K562 (cell line): ENCODE results near the gene PDE1A.

Source experiments
- CBX5 ChIP-seq: IDR thresholded peaks from 2 replicates; pipeline ENCODE4 v1.6.1; 2014; ENCODE audit warnings: low read depth, borderline replicate concordance
- NRF1 ChIP-seq, 2 experiments: fragments of 450-650 bp; IDR thresholded peaks in 1 of 2; conservative IDR thresholded peaks in 1 of 2; 2 replicates each; pipeline ENCODE4 v1.6.1; 2014; ENCODE audit warnings: mild to moderate bottlenecking in 2 of 2
- SIN3B ChIP-seq: fragments of 450-650 bp; IDR thresholded peaks from 2 replicates; pipeline ENCODE4 v1.6.1; 2017; ENCODE audit warnings: low read depth, mild to moderate bottlenecking, moderate library complexity

- TF ChIP-seq NRF1 (conservative IDR thresholded peaks at IDR 0.05 in 1 of 2, IDR thresholded peaks at IDR 0.05 in 1 of 2), result no peak
- no peak for TF ChIP-seq SIN3B
- TF ChIP-seq CBX5, result no peak
Measured at GRCh38 chr2:182241936-182242335, 184.9 kb downstream of the PDE1A start.
